Ishikawa (cell line): ENCODE measurements around the gene ABR.

ENCODE experiments used
- CEBPB ChIP-seq: IDR thresholded peaks from 2 replicates; pipeline ENCODE4 v1.6.1; 2012
- CREB1 ChIP-seq: IDR thresholded peaks from 2 replicates; pipeline ENCODE4 v1.6.1; 2012; ENCODE audit warnings: low read depth
- EP300 ChIP-seq: IDR thresholded peaks from 2 replicates; pipeline ENCODE4 v1.6.1; 2012; ENCODE audit warnings: borderline replicate concordance
- FOXM1 ChIP-seq: IDR thresholded peaks from 2 replicates; pipeline ENCODE4 v1.6.1; 2012; ENCODE audit warnings: low read depth, borderline replicate concordance
- NFIC ChIP-seq: IDR thresholded peaks from 2 replicates; pipeline ENCODE4 v1.6.1; 2012
- RAD21 ChIP-seq: IDR thresholded peaks from 2 replicates; pipeline ENCODE4 v1.6.1; 2012; ENCODE audit warnings: low read depth
- TAF1 ChIP-seq: IDR thresholded peaks from 2 replicates; pipeline ENCODE4 v1.6.1; 2012; ENCODE audit warnings: low read depth, mild to moderate bottlenecking
- TCF12 ChIP-seq: IDR thresholded peaks from 2 replicates; pipeline ENCODE4 v1.6.1; 2012; ENCODE audit warnings: low read depth
- ZBTB7A ChIP-seq: IDR thresholded peaks from 2 replicates; pipeline ENCODE4 v1.6.1; 2012; ENCODE audit warnings: low read depth
- TF ChIP-seq, protein P1 (sequence below): IDR thresholded peaks from 2 replicates; pipeline ENCODE4 v1.6.1; 2012
- TF ChIP-seq, protein P2 (sequence below): IDR thresholded peaks from 2 replicates; pipeline ENCODE4 v1.6.1; 2012; ENCODE audit warnings: low read depth, mild to moderate bottlenecking
- TF ChIP-seq, protein P3 (sequence below): IDR thresholded peaks from 2 replicates; pipeline ENCODE4 v1.6.1; 2012

DNA sequence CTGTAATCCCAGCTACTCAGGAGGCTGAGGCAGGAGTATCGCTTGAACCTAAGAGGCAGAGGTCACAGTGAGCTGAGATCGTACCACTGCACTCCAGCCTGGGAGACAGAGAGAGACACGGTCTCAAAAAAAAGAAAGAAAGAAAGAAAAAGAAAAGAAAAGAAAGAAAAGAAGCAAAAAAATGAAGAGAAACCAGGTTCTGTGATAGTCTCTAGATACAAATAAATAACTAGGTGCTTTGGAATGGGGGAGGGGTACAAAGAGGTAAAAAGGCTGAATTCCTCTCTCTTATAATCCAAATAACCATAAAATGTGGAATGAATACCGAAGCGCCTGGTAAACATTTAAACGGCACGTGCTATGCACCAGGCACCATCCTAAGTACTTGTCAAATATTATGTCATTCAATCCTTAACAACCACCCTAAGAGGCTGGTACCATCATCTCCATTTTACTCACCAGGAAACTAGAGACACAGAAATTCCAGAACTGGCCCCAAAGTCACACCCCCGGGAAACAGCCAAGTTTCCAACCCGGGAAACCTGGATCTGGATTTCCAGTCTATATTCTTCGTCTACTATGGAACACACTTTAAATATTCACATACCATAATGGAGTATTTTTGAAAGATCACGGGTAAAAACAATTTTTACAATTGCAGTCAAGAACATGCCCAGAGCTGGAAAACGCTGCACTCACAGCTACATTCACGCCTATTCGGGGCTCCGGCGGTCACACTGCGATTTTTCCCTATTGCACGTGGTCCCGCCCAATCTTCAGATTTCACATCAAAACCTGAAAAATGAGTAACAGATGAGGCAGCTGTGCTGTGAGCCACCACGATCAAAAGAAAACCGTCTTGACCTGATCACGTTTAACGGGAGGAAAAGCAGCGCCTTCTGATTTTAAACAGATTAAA lies 210.7 kb downstream of the ABR start:
- TF ChIP-seq EP300 (no peak), TAF1 (no peak), NFIC (no peak), RAD21 (no peak), TCF12 (no peak), CREB1 (no peak), FOXM1 (no peak), CEBPB (no peak), ZBTB7A (no peak)
- TF ChIP-seq, protein P1, sequence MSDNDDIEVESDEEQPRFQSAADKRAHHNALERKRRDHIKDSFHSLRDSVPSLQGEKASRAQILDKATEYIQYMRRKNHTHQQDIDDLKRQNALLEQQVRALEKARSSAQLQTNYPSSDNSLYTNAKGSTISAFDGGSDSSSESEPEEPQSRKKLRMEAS: no peak
- TF ChIP-seq, protein P2, sequence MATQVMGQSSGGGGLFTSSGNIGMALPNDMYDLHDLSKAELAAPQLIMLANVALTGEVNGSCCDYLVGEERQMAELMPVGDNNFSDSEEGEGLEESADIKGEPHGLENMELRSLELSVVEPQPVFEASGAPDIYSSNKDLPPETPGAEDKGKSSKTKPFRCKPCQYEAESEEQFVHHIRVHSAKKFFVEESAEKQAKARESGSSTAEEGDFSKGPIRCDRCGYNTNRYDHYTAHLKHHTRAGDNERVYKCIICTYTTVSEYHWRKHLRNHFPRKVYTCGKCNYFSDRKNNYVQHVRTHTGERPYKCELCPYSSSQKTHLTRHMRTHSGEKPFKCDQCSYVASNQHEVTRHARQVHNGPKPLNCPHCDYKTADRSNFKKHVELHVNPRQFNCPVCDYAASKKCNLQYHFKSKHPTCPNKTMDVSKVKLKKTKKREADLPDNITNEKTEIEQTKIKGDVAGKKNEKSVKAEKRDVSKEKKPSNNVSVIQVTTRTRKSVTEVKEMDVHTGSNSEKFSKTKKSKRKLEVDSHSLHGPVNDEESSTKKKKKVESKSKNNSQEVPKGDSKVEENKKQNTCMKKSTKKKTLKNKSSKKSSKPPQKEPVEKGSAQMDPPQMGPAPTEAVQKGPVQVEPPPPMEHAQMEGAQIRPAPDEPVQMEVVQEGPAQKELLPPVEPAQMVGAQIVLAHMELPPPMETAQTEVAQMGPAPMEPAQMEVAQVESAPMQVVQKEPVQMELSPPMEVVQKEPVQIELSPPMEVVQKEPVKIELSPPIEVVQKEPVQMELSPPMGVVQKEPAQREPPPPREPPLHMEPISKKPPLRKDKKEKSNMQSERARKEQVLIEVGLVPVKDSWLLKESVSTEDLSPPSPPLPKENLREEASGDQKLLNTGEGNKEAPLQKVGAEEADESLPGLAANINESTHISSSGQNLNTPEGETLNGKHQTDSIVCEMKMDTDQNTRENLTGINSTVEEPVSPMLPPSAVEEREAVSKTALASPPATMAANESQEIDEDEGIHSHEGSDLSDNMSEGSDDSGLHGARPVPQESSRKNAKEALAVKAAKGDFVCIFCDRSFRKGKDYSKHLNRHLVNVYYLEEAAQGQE: no peak
- TF ChIP-seq, protein P3, sequence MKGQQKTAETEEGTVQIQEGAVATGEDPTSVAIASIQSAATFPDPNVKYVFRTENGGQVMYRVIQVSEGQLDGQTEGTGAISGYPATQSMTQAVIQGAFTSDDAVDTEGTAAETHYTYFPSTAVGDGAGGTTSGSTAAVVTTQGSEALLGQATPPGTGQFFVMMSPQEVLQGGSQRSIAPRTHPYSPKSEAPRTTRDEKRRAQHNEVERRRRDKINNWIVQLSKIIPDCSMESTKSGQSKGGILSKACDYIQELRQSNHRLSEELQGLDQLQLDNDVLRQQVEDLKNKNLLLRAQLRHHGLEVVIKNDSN: no peak
